Esophagus muscularis mucosa (tissue), 3 donors: ENCODE data around the gene NLRP3.

ENCODE experiments used
- POLR2A ChIP-seq: fragments of 450-650 bp; IDR thresholded peaks from one replicate; pipeline ENCODE4 v1.6.1; 2017; ENCODE audit warnings: antibody characterized with exemption, moderate library complexity, mild to moderate bottlenecking, low read depth
- TF ChIP-seq, protein P1 (sequence below), 3 experiments: fragments of 200-600 bp in 2 of 3; fragments of 450-650 bp in 1 of 3; sonication (generic) in 2 of 3; IDR thresholded peaks; one replicate each; pipeline ENCODE4 v1.5.1; 2017 to 2019; ENCODE audit warnings: antibody characterized with exemption in 3 of 3, mild to moderate bottlenecking in 2 of 3, moderate library complexity in 1 of 3

DNA sequence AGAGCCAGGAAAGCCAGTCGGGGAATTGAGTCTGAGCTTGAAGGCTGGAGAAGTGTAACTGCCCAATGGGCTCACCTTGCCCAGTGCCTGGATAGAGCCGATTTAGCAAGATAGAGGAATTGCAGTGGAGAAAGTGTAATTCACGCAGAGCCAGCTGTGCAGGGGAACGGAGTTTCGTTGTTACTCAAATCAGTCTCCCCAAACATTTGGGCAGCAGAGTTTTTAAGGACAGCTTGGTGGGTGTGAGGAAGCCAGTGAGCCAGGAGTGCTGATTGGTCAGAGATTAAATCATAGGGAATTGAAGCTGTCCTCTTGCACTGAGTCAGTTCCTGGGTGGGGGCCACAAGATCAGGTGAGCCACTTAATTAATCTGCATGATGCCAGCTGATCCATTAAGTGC is 28.4 kb upstream of the NLRP3 start:
- TF ChIP-seq, protein P1, sequence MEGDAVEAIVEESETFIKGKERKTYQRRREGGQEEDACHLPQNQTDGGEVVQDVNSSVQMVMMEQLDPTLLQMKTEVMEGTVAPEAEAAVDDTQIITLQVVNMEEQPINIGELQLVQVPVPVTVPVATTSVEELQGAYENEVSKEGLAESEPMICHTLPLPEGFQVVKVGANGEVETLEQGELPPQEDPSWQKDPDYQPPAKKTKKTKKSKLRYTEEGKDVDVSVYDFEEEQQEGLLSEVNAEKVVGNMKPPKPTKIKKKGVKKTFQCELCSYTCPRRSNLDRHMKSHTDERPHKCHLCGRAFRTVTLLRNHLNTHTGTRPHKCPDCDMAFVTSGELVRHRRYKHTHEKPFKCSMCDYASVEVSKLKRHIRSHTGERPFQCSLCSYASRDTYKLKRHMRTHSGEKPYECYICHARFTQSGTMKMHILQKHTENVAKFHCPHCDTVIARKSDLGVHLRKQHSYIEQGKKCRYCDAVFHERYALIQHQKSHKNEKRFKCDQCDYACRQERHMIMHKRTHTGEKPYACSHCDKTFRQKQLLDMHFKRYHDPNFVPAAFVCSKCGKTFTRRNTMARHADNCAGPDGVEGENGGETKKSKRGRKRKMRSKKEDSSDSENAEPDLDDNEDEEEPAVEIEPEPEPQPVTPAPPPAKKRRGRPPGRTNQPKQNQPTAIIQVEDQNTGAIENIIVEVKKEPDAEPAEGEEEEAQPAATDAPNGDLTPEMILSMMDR (IDR thresholded peaks at IDR 0.05): no peak
- TF ChIP-seq POLR2A: no peak
